GM12873 (cell line): Measurements from ENCODE around the gene OLIG3.

Experiments used
- TF ChIP-seq, protein P1 (sequence below): IDR thresholded peaks from 2 replicates; pipeline ENCODE4 v1.5.1; 2012; ENCODE audit warnings: low read depth, mild to moderate bottlenecking, moderate library complexity, low read length, control low read depth; ENCODE audit not compliant: insufficient read depth; ENCODE audit errors: missing control alignments

Gene OLIG3

DNA sequence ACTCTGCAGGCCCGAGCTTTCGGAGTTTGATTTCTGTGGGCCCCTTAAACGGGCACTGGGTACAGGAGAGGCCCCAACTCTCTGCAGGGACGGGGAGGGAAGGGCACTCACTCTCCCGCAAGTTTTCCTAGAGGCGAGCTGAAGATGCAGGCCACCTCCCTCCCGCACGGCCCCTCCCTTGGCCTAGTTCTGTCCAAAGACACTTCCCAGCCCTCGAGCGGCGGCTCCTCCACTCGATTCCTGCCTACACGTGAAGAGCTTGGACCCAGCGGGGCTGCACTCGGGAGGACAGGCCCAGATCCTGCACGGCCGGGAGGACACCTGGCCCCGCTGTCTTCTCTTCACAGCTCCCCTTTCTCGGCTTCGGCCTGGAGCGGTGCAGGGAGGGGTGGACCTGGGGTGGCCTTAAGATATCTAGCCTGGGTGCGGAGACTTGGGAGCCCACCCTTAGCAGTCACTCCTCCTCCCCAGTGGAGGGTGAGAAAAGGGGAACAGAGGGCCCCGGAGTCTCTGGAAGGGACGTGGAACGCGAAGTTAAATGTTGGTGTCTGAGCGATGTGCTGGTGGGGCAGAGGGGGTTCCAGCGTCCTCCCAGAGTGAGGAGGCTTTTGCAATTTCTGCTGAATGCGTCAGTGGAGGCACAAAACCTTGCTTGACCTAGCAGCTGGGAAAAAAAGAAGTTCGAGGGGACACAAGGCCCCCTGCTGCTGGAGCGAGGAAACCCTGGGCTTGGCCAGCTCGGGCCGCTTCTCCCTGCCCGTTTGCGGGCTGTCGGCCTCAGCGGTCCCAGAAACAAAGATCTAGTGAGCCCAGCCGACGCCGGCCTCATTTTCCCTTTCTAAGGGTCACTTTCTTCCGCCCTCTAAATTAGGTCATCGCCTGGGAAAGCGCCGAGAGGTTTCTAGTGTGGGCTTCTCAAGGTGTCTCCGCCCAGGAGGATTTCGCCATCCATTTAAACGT is 4.9 kb downstream of the OLIG3 start:
- TF ChIP-seq, protein P1, sequence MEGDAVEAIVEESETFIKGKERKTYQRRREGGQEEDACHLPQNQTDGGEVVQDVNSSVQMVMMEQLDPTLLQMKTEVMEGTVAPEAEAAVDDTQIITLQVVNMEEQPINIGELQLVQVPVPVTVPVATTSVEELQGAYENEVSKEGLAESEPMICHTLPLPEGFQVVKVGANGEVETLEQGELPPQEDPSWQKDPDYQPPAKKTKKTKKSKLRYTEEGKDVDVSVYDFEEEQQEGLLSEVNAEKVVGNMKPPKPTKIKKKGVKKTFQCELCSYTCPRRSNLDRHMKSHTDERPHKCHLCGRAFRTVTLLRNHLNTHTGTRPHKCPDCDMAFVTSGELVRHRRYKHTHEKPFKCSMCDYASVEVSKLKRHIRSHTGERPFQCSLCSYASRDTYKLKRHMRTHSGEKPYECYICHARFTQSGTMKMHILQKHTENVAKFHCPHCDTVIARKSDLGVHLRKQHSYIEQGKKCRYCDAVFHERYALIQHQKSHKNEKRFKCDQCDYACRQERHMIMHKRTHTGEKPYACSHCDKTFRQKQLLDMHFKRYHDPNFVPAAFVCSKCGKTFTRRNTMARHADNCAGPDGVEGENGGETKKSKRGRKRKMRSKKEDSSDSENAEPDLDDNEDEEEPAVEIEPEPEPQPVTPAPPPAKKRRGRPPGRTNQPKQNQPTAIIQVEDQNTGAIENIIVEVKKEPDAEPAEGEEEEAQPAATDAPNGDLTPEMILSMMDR: no peak

DNA sequence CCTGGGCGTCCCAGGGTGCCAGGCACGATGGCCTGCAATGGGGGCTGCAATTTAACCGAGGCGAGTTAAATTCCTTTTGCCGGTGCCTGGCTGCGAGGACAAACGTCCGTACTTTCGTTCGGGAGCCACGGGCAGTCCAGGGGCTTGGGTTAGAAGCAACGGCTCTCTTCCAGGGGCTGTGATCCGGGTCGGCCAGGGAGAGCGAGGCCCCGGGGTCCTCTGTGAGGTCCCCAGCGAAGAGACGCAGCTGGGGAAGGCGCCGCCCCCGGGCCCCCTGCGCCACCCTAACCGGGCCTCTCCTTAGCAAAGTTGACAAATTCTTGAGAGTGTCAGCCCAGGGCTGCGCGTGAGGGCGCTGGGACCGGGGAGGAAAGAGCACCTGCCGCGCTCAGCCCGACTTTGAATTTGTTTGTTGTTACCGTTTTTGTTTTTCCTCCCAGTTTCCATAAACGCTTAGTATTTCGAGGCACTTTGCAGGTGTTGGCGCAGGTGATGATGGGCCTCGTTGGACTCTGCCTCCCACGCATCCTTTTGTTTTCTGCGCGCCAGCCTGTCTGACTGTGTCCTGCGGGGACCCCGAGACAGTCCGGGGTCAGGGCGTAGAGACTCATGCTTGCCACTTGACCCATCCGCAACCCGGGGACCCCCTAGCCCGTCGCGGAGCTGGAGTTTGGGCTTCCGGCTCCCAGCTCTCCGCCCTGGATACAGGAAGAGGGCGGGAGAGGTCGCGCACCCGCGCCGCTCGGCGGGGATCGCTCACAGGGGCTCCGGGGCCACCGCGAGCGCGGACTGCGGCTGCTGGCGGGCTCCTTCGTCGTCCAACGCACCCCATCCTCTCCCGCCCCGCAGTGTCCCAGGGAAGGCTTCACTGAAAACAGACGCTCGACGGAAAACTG is 5.8 kb downstream of the OLIG3 start:
- TF ChIP-seq, protein P1: no peak

DNA sequence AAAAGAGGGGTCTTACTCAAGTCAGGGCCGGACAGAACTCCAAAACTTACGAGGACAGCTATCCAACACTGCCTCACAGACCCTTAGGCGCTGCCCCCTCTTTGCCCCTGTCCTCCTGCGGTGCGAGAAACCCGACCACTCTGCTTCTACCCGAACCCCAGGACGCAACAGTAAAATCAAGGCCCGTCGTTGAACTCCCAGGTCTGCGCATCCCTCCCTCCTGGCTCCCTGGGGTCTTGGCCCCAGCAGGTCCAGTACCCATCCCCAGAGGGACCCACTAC is 6.4 kb downstream of the OLIG3 start:
- TF ChIP-seq, protein P1: no peak

DNA sequence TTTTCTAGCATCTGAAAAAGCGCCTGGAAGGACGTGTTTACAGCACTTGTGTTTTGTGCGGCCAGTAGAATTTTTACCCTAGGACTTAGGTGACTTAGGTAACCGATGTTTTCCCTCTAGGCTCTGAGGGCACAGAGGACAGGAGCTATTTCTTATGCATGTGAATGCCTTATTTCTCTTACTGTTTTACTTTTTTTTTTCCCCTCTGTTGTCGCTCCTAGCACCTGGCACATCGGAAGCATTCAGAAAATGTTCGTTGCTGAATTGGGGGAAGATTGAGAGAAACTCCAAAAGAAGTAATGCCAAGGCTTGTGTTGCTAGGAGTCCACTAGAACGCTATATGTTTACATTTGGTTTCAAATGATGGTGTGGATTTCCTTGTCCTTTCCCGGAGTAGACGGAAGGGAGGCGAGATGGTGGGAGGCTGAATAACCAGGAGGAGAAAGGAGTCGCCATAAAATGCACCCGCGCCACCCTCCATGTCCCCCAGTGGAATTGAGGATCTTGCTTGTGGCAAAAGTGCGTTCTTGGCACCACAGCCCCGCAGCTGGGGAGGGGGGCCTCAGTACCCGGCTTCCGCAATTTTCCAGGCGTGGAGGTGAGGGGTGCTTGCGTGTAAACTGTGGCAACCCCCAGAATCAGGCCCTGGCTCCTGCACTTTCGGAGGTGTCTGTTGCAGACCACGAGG is 6.9 kb downstream of the OLIG3 start:
- TF ChIP-seq, protein P1: no peak

DNA sequence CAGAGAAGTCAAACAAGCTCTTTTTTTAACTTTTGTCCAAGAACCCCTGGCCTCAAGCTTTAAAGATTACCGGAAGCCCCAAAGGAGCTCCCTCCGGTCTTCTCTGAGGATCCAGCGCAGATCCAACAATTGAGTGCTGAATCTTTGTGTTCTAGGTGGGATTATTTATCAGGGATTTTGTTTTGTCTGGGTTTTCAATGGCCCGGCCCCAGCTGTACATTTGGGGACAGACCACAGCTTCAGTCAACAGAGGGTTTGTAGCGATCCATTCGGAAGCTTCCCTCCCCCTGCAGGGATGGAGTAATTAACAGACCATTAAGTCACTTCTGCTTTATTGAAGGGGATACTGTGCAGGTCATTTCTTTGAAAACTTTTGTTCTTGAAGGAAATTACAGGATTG is 7.8 kb downstream of the OLIG3 start:
- TF ChIP-seq, protein P1: no peak

DNA sequence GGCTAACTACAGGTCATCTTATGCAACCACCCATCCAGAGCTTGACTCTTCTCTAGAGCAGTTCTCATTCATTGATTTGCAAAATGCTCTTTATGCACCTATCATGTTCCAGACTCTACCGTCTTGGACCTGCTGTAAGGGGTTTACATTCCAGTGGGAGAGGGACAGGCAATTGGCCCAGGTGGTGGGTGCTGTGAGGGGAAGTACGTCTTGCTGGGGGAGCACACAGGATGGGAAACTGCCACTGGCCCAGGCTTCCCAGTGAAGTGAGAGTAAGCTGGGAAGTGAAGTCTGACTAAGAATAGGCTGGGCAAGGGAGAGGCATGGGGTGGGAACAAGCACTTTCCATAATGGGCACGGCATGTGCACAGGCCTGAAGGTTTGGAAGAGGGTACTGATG is 13.8 kb downstream of the OLIG3 start:
- TF ChIP-seq, protein P1: no peak
